IPS-15b (cell line): ENCODE measurements around the gene DDC.

ENCODE experiments used
- H3K27me3 ChIP-seq: one replicate; pipeline ENCODE4 v1.6.1; 2013; ENCODE audit warnings: low read length; ENCODE audit not compliant: control insufficient read depth, insufficient read depth
- H3K36me3 ChIP-seq: one replicate; pipeline ENCODE4 v1.6.1; 2013; ENCODE audit warnings: low read length; ENCODE audit not compliant: control insufficient read depth, insufficient read depth
- H3K4me1 ChIP-seq: one replicate; pipeline ENCODE4 v1.6.1; 2013; ENCODE audit warnings: mild to moderate bottlenecking, low read length; ENCODE audit not compliant: control insufficient read depth, insufficient read depth
- H3K4me3 ChIP-seq: one replicate; pipeline ENCODE4 v1.5.1; 2013; ENCODE audit warnings: low read depth, low read length
- H3K9ac ChIP-seq: one replicate; pipeline ENCODE4 v1.6.1; 2013; ENCODE audit warnings: low read depth, mild to moderate bottlenecking, low read length
- H3K9me3 ChIP-seq: one replicate; pipeline ENCODE4 v1.6.1; 2013; ENCODE audit warnings: mild to moderate bottlenecking, low read length; ENCODE audit not compliant: control insufficient read depth, insufficient read depth

The DDC gene, protein sequence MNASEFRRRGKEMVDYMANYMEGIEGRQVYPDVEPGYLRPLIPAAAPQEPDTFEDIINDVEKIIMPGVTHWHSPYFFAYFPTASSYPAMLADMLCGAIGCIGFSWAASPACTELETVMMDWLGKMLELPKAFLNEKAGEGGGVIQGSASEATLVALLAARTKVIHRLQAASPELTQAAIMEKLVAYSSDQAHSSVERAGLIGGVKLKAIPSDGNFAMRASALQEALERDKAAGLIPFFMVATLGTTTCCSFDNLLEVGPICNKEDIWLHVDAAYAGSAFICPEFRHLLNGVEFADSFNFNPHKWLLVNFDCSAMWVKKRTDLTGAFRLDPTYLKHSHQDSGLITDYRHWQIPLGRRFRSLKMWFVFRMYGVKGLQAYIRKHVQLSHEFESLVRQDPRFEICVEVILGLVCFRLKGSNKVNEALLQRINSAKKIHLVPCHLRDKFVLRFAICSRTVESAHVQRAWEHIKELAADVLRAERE

DNA sequence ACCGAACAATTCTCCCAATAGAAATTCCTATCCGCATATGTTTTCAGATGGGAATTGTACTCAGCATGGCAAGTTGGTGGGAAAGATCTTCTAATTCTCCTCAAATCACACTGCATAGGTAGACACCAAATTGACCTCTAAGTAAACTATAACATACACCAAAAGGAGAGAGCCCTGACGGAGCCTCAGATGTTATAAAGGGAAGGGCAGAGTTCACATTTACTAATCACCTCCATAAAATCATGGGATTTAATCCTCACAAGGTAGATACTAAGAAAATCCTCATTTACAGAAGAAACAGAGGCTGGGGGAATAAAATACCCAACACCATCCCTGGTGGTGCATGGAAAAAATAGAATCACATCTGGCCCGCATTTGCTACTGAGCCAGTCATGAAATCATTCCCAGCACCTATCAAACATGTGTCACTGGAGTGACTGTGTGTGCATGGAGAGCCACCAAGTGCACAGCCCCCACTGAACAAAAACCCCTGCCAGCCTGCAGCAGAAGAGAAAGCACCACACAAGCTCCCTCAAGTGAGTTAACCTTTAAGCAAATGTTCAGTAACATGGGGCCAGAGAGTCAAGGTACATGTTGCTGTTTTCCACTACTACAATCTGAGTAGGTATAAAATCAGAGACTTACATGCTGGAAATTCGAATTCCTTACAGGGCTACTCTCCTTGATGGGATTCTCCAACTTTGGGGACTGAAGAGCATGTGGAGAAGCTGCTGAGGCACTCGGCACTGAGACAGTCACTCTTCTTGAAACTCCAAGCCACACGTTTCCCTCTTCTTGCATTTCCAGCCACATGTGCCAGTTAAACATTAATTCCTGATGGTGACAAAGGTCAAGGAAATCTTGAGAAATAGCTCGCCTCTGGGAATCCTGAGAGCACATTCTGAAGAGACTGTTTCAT lies at the start of gene DDC:
Gene DDC (minus strand): TSS at position 766 of the 919 bp plus-strand sequence. CDS start 21,320 bp downstream, outside the sequence.
- Histone ChIP-seq H3K9ac (no peak within 1 kb of the TSS), H3K4me1 (peaks cover 3% of the 10 kb centered on the region), H3K36me3 (no peaks in the 10 kb centered on the region), H3K9me3 (no peaks in the 10 kb centered on the region), H3K27me3 (no peaks in the 10 kb centered on the region), H3K4me3 (no peak within 1 kb of the TSS)

DNA sequence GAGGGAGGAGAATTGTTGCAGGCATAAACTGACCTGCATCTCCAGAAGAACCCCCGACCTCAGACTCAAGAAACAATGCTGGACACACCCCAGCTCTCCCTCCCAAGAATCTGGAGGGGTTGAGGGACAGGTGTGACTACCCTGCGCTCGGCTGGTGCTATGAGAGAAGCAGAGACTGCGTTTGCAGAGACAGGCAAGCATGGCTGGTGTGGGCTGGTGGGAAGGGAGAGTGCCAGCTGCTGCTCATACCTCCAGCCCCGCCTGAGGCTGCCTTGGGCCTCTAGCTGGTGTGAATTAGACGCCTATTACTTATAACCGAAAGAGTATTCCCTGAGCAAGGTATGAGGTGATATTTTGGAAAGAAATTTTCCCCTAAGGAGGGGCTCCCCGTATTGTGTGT lies 48.3 kb upstream of the DDC start:
- Histone ChIP-seq H3K27me3 (no peaks in the 10 kb centered on the region), H3K4me1 (no peaks in the 10 kb centered on the region), H3K4me3 (no peak overlapping the region), H3K36me3 (peaks cover 24% of the 10 kb centered on the region), H3K9ac (no peak overlapping the region), H3K9me3 (no peaks in the 10 kb centered on the region)

DNA sequence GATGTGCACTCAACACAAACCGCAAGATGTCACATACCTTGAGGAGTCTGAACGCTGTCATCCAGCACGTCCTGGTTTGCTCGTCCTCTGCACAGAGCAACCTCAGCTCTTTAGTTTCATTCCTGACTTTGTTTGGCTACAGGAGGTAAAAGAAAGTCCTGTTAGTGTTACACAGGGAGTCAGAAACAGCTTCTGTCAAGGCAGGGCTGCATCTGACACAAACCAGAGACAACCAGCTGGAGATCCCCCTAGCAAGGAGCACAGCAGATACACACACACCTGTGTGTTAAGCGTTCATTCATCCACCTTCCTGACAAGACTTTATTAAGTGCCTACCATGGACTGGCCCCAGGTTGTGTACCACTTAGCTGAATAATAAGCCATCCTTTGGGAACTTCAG lies 47.5 kb upstream of the DDC start:
- H3K9ac ChIP-seq: no peak overlapping the region
- H3K4me3 ChIP-seq: no peak overlapping the region
- H3K36me3 ChIP-seq: peaks cover 24% of the 10 kb centered on the region
- H3K4me1 ChIP-seq: no peaks in the 10 kb centered on the region
- H3K27me3 ChIP-seq: no peaks in the 10 kb centered on the region
- H3K9me3 ChIP-seq: no peaks in the 10 kb centered on the region

DNA sequence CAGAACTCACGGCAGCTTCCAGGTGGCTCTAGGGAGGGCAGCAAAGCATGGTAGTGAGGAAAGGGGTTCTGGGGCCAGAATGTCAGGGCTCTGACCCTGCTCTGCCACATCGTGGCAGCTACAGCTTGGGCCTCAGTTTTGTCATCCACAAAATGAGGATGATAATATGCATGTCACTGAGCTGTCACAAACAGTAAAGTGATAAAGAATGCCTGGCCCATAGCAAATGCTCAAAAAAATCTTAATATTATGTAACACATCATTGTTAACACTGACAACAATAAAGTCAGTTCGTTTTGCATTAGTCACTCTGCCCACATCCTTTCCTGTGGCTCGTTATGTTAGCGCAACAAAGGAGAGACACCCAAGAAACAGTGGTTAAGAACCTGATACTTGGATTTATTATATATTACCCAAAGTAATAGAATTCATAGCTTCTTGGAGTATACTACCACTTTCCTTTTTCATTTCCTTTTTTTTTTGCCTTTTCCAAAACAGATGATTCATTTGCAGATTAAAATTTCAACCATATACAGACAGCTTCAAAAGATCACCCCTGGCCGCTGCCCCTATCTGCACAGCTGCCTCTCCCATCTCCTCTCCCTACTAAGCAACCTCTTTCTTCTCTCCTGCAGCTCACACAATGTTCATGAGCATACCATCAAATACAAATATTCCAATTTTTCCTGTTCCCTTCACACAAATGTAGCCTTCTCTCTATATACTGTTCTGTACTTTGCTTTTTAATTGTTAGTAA lies 45.5 kb upstream of the DDC start:
- H3K36me3 ChIP-seq: peaks cover 29% of the 10 kb centered on the region

DNA sequence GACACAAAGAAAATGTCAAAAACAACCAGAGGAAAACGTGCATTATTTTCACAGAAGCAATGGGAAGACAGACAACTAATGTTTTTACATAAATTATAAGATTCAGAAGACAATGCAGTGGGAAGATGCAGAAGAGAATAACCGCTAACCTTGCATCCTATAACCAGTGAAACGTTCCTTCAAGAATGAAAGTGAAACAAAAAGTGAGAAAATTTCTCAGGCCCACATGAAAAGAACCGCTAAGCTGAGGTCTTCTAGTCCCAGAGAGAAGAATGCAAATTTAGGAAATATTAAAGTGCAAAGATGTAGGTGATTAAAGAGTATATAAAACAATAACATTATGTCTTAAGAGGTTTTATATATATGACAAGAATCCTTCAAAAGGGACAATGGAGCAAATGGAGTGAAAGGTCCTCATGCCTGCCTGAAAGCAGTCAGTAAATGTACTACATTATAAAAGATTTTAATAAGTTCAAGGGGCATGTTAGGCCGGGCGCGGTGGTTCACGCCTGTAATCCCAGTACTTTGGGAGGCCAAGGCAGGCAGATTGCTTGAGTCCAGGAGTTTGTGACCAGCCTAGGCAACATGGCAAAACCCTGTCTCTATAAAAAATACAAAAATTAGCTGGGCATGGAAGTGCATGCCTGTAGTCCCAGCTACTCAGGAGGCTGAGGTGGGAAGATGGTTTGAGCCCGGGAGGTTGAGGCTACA lies 43.1 kb upstream of the DDC start:
- no peaks in the 10 kb centered on the region for H3K9me3 ChIP-seq
- H3K4me1 ChIP-seq: peaks cover under 1% of the 10 kb centered on the region
- H3K27me3 ChIP-seq: no peaks in the 10 kb centered on the region
- peaks cover 30% of the 10 kb centered on the region for H3K36me3 ChIP-seq
- H3K4me3 ChIP-seq: no peak overlapping the region
- H3K9ac ChIP-seq: no peak overlapping the region

More for the DNA sequence above, 45.5 kb upstream of the DDC start:
- no peak overlapping the region for H3K9ac ChIP-seq
- H3K4me1 ChIP-seq: no peaks in the 10 kb centered on the region
- H3K27me3 ChIP-seq: no peaks in the 10 kb centered on the region
- H3K4me3 ChIP-seq: no peak overlapping the region
- H3K9me3 ChIP-seq: no peaks in the 10 kb centered on the region

DNA sequence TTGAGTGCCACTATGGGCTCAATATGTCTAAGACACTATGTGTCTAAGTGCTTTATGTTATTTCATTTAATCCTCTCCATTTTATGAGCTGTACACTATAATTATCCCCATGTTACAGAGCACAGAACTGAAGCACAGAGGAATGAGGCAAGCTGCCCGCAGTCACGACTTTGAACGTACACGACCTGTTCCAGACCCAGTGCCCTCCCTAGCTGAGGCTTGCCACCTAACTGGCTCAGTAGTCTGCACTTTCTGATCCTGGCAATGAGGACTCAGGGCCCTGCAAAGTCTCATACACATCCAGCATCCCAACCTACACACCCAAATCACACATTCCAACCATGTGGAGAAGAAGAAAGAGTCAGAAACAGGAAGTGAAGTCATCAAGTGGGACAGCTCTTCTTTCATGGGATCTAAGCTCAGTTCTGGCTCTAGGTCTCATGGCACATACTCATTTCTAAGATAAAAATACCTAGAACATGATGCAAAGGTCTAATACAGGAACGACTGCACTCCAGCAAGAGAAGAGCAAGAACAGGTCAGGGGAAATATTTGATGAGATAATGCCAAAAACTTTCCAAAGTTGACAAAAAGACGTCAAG lies 42.4 kb upstream of the DDC start:
- H3K9ac ChIP-seq: no peak overlapping the region
- H3K4me3 ChIP-seq: no peak overlapping the region
- peaks cover 30% of the 10 kb centered on the region for H3K36me3 ChIP-seq
- no peaks in the 10 kb centered on the region for H3K9me3 ChIP-seq
- H3K4me1 ChIP-seq: peaks cover 2% of the 10 kb centered on the region
- H3K27me3 ChIP-seq: no peaks in the 10 kb centered on the region

DNA sequence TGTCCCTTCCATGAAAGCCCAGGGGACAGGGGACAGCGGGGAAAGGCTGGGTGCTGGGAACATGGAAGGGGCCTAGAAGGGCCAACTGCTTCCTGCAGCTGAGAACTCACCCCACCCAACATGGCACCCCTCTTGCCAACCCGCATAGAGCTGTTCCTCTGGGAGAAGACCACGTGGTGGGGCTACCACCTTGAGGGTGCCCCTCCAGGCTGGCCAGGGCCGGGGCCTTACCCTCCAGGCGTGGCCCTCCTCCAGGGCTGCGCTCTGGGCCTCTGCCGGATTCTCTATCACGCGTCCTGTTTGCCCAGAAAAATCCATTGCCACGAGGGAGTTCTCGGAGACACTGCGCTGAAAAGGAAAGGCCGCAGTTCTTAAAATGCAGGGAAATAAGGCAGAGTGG lies 39.9 kb upstream of the DDC start:
- Histone ChIP-seq H3K4me1 (peaks cover 2% of the 10 kb centered on the region), H3K27me3 (no peaks in the 10 kb centered on the region), H3K9me3 (no peaks in the 10 kb centered on the region), H3K4me3 (no peak overlapping the region), H3K36me3 (peaks cover 19% of the 10 kb centered on the region), H3K9ac (no peak overlapping the region)

DNA sequence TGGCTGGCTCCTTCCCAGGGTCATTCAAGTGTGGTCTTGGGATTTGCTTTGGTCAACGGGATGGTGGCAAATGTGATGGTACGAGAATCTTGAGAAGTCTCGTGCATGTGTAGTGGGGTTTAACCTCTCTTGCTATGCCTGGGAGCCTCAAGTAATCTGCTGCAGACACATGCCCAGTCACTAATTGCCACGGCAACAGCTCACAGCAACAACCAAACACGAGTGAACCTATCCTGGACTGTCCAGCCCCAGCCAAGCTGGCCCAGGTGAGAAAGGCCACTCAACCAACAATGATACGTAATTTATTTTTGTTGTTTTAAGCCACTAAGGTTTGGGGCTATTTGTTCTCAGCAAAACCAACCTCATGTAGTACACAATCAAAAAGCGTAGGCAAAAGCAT lies 38.1 kb upstream of the DDC start:
- no peaks in the 10 kb centered on the region for H3K9me3 ChIP-seq
- no peaks in the 10 kb centered on the region for H3K27me3 ChIP-seq
- no peak overlapping the region for H3K4me3 ChIP-seq
- H3K36me3 ChIP-seq: peaks cover 19% of the 10 kb centered on the region
- no peak overlapping the region for H3K9ac ChIP-seq
- peaks cover 2% of the 10 kb centered on the region for H3K4me1 ChIP-seq

DNA sequence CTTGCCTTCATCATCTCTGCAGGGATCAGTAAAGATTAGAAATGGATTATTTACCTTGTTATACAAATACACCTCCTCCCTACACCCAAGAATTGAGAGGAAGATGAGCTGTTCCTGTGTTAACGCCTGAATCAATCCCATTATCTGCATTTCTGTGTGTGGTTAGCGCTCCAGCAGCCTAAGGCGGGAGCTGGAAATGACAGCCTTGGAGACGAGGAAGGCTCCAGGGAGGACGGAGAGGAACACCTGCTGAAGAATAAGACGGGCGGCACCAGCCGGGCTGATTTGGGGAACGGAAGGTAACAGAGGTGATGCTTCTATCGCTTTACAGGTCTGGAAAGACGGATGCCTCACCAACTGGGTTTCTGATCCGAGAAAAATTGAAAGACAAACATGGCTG lies 34.2 kb upstream of the DDC start:
- Histone ChIP-seq H3K4me3 (no peak overlapping the region), H3K4me1 (peaks cover 2% of the 10 kb centered on the region), H3K27me3 (no peaks in the 10 kb centered on the region), H3K9ac (no peak overlapping the region), H3K9me3 (no peaks in the 10 kb centered on the region), H3K36me3 (peaks cover 5% of the 10 kb centered on the region)

DNA sequence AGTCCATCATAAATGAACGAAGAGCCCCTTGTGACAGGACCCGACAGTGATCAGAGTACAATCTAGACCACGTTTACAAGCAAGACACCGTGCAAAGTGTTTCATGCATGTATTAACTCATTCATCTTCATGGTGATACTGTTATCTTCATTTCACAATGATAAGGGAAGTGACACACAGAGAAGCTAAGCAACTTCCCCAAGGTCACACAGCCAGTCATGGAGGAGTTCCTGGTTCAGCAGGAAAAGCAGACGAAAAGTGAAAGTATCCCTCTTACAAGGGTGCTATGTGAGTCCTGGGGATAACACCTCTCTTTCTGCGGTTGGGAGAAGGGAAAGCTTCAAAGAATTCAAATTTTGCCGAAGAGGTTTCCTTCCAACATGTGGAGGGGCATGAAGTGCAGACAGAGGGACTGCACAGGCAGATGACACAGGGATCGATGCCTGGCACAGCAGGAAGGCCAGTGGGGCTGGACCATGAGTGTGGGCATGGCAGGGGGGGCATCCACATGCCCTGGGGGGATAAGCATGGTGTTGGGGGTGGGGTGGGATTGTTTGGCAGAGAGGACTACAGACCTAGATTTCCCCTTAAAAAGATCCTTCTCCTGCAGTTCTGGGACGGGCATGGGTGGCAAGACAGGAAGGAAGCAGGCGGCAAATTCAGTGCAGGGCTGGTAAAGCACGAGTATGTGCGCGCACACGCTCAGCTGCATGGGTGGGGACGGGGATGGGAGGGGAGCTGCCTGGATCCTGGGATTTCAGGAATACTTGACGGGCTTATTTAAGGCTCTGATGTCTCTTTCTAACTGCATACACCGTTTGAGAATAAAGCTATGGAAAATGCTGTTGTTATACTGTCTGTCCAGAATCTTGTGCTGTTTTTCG lies 33.5 kb upstream of the DDC start:
- no peaks in the 10 kb centered on the region for H3K27me3 ChIP-seq
- H3K9me3 ChIP-seq: no peaks in the 10 kb centered on the region
- H3K9ac ChIP-seq: no peak overlapping the region
- H3K36me3 ChIP-seq: peaks cover 2% of the 10 kb centered on the region
- H3K4me1 ChIP-seq: peaks cover 2% of the 10 kb centered on the region
- no peak overlapping the region for H3K4me3 ChIP-seq
